ENCODE results near the gene PHF5A.

Gene PHF5A, protein sequence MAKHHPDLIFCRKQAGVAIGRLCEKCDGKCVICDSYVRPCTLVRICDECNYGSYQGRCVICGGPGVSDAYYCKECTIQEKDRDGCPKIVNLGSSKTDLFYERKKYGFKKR

DNA sequence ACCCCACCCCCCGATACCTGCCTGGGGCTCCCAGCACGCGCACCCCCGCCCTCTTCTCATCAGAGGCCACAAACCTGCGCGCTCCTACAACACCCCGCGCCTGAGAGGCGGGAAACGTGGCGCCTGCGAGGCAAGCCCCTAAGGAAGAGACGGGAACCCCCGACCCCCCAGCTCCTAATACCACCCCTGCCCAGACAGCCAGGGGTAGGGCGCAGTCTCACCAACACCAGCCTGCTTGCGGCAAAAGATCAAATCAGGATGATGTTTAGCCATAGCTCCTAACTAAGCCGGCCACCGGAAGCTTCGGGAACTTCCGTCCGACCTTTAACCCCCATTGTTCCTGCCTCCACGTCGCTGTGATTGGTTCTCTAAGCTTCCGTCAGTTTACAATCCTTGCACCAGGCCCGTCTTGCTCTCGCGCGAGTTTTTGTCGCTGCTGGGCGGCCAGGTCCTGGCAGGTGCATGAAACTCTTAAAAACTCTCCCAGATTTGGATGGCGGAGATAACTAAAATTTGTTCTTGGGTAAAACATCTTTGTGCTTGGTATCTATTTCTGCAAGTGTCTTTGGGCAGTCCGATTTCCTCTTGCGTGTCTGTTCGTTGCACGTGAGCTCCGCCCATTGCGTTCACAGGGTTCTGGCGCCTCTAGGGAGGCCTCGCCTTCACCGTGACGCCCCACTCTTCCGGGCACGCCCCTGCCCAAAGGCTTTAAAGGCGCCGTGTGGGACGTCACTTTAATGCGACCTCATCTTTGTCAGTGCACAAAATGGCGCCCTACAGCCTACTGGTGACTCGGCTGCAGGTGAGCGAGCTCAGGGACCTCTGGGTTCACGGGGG lies at the start of gene PHF5A, which contains the start of gene ACO2:
Gene PHF5A (minus strand): TSS at position 312 of the 837 bp plus-strand sequence. CDS start 39 bp downstream, at position 273.
Gene ACO2 (plus strand): TSS at position 737 of the 837 bp plus-strand sequence. CDS start 30 bp downstream, at position 767.
- in situ Hi-C loops (cut with MboI; ENCODE audit: low sequenced_read_pairs): no loop called here

DNA sequence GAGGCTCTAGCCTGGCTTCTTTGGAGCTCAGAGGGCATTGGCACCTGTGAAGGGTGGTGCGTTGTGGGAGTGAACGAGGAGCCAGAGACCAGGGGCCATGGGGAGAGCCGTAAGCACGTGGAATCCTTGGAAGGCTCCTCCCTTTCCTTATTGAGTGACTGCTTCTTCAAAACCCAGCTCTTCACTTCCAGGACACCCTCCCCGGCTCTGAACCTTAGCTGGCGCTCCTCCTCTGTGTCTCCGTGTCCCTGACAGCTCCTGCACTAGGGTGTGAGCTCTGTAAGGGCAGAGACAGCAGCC lies 49.5 kb upstream of the PHF5A start:
- in situ Hi-C loops (cut with MboI; ENCODE audit: low sequenced_read_pairs): loop anchor here (5.0 kb wide), 1 partner anchor 116 kb away; no protein-coding TSS in a partner anchor

DNA sequence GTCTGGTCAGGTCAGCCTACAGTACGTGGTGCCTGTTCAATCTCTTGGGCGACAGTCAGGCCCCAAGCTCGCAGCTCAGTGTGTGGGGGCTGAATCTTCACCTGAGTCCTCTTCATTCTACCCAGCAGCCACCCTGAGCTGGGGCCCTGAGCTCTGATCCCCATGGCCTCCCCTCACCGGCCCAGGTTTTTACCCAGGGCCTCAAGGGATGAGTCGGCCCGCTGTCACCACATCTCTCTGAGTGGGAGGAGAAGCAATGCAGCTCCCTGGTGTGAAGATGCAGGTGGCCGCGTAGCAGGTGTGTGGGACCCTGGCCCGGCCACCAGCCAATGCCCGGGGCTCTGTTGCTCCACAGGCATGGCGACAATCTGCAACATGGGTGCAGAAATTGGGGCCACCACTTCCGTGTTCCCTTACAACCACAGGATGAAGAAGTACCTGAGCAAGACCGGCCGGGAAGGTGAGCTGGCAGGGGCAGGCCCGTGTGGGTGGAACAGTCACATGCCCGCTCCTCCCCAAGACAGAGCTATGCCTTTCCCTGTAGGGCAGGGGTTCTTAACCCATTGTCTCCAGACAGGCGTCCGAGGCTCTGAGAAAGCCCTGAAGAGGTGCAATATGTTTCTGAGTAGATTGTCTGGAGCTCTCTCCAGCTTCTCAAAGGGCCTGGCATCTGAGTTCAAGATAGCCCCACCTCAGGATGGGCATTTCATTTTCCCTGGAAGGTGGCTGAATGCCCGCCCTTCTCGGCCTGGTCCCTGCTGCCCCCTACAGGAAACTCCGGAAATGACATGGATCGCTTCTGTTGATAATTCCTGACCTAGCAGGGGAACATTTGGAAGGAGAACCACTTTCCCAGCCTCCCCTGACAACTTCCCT lies 48.9 kb upstream of the PHF5A start:
- in situ Hi-C loops (cut with MboI; ENCODE audit: low sequenced_read_pairs): loop anchor here (5.0 kb wide), 1 partner anchor 115 kb away; no protein-coding TSS in a partner anchor

DNA sequence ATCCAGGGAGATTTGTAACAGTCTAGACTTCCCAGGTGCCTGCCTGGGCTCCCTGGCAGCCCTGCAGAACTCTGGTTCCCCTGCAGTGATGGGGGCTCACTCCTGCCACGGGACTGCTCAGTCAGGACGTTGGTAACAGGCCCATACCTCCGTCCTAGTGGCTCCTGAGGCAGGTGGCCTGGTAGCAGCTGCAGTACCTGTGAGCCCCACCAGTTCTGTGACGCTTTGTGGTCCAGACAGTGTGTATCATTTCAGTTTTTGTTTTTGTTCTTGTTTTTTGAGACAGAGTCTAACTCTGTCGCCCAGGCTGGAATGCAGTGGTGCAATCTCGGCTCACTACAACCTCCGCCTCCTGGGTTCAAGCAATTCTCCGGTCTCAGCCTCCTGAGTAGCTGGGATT lies 48.0 kb upstream of the PHF5A start:
- in situ Hi-C loops (cut with MboI; ENCODE audit: low sequenced_read_pairs): loop anchor here (5.0 kb wide), 1 partner anchor 114 kb away; no protein-coding TSS in a partner anchor

DNA sequence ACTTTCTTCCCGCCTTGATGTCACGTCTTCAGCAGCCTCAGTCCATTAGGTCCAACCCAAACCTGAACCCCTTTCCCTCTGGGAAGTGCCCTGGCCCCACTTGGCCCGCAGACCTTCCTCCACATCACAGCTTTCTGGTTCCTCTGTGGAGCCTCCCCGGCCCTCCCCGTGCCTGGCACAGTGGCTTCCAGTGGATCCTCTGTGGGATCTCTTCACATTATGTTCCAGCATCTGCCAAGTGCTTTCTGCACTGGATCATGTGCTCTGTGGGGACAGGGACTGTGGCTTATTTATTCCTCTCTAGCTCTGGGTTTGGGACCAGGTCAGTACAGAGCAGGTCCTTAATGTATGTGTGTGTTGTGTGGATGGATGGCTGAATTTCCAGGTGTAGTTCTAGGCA lies 44.9 kb upstream of the PHF5A start:
- in situ Hi-C loops (cut with MboI; ENCODE audit: low sequenced_read_pairs): no loop called here

DNA sequence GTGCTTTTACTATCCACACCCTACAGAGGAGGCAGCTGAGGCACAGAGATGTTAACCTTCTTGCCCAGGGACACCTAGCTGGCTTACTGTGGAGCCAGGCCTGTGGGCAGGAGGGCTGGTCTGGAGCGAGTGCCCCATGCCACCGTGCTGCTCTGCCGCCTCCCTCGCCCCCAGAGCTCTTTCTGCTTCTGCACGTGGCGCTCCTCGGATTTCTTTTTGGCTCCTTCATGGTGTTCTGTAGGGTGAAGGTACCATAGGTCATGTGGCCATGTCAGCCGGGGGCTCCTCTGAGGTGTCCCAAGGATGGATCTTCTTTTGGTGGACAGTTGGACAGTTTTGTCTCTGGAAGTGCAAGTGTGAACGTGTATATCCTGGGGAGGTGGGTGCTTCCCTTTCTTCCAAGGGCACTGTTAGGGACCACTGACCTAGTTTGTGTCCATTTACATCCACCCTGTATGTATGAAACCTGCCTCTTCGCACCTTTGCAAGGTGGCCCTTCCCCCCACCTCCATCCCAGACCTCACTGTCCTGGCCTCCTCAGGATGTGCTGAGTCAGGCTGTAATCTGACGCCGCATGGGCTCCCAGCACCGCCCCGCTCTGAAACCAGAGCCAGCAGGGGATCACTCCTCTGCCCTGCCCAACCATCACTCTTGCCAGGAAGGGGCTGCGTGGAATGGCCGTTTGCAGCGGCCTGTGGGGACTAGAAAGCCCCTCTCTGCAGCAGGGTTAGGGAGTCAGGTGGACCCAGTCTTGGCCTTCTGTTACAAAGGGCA lies 44.1 kb upstream of the PHF5A start:
- in situ Hi-C loops (cut with MboI; ENCODE audit: low sequenced_read_pairs): no loop called here

DNA sequence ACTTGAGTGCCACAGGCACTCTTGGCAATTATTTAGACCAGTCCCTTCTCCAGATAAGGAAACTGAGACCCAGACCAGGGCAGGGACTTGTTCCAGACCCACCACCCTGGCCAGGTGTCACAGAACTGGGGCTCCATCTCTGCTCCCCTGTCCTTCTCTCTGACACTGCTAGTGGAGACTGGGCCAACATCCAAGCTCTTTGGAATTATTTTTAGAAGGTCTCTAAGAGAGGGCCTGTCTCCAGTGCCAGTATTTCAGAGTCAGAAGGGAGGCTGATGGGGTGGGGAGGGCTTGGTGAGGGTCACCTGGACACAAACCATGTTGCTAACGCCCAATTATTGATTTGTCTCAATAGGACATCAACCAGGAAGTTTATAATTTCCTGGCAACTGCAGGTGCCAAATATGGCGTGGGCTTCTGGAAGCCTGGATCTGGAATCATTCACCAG lies 43.1 kb upstream of the PHF5A start:
- in situ Hi-C loops (cut with MboI; ENCODE audit: low sequenced_read_pairs): no loop called here

DNA sequence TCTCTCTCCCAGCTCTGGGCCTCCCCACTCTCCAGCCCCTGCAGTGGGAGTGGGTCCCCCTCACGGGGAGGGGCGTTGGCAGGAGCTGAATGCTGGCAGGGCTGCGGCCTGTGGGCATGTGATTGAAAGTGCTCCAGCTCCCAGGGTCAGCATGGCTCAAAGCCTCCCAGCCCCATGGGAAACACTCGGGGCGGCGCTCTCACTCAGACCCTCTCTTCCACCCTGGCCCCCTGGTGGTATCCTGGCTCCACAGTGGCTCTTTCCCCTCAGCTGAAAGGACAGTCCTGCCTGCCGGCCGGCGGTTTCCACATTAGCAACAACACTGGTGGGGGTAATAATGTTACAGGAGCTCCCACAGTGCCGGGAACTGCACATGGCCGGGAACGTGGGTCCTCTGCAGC lies 40.3 kb upstream of the PHF5A start:
- in situ Hi-C loops (cut with MboI; ENCODE audit: low sequenced_read_pairs): no loop called here

DNA sequence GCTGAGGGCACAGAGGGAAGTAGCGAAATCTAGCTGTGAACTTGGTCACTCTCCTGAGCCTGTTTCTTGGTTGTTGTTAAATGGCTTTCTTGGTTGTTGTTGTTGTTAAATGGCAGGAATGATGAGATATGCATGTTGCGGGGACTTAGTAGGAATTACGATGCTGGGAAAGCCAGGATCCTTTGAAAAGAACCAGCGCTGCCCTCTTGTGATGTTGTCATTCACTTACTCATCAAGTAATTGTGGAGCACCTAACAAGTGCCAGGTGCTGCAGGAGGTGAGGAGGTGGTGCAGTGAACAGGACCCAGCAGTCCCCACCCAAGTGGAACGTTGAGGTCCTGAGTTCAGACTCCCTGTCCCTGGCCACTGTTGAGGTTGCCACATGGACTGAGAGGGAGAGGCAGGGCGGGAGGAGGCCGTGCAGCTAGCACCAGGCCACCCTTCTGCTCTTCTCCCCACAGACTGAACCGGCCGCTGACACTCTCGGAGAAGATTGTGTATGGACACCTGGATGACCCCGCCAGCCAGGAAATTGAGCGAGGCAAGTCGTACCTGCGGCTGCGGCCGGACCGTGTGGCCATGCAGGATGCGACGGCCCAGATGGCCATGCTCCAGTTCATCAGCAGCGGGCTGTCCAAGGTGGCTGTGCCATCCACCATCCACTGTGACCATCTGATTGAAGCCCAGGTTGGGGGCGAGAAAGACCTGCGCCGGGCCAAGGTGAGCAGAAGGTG lies 39.0 kb upstream of the PHF5A start:
- in situ Hi-C loops (cut with MboI; ENCODE audit: low sequenced_read_pairs): no loop called here

DNA sequence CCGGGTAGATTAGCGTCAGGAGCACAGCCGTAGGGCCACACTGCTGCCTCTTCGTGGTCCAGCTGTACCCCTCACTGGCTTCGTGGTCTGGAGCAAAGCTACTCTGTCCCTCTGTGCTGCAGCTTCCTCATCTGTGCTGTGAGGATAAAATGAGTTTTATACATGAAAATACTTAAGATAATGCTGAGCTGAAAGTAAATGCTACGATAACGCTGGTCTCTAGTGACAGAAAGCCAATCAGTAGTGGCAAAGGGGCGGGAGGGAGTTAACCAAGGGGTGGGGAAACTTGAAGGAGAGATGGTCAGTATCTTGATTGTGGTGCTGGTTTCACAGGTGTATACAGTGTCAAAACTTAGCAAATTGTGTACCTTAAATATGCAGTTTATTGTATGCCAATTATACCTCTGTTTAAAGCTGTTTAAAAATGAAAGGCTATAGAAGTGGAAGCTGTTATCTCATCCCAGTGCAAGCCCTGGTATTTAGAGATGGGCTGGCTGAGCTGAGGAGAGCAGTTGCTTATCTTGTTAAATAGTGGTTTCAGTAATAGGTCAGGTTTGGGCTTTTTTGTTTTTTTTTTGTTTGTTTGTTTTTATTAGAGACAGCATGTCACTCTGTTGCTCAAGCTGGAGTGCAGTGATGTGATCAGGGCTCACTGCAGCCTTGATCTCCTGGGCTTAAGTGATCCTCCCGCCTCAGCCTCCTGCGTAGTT lies 37.2 kb upstream of the PHF5A start:
- in situ Hi-C loops (cut with MboI; ENCODE audit: low sequenced_read_pairs): no loop called here

DNA sequence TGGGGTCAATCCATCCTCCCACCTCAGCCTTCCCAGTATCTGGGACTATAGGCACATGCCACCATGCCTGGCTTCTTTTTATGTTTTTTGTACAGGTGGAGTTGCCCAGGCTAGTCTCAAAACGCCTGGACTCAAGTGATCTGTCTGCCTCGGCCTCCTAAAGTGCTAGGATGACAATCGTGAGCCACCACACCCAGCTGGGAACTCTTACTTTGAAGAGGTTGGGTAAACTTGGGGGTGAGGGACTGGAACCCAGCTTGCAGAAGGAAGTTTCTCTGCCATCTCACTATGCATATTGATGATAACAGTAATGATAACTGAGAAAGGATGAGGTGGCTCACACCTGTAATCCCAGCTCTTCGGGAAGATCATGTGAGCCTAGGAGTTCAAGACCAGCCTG lies 36.3 kb upstream of the PHF5A start:
- in situ Hi-C loops (cut with MboI; ENCODE audit: low sequenced_read_pairs): no loop called here

DNA sequence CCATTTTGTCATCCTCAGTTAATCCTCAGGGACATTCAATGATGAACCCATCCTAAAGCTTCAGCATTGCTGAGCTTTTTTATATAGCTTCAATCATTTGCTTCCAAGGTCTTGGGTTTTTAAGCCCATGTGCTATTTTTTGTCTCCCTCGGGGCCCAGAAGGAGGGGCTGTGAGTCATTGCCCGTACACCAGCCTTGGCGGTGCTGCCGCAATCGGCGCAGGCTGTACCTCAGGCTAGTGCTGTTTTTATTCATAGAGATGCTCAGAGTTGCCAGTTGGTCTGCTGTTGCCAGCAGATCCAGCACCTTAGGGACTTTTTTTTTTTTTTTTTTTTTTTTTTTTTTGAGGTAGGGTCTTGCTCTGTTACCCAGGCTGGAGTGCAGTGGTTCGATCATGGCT lies 35.9 kb upstream of the PHF5A start:
- in situ Hi-C loops (cut with MboI; ENCODE audit: low sequenced_read_pairs): no loop called here

DNA sequence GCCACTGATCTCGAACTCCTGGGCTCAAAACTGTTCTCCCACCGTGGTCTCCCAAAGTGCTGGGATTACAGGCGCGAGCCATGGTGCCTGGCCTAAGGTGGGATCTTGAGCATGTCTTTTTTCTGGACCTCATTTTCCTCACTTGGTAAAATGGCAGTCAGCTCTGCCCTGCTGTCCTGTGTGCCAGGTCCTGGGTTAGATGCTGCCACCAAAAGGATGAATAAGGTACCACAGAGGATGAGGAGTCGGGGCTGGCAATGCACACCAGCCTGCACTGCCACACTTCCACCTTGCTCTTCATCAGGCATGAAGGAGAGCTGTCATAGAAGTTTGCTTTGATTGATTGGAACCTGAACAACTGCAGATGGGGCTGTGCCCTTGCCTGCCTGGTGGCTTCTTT lies 32.7 kb upstream of the PHF5A start:
- in situ Hi-C loops (cut with MboI; ENCODE audit: low sequenced_read_pairs): no loop called here

DNA sequence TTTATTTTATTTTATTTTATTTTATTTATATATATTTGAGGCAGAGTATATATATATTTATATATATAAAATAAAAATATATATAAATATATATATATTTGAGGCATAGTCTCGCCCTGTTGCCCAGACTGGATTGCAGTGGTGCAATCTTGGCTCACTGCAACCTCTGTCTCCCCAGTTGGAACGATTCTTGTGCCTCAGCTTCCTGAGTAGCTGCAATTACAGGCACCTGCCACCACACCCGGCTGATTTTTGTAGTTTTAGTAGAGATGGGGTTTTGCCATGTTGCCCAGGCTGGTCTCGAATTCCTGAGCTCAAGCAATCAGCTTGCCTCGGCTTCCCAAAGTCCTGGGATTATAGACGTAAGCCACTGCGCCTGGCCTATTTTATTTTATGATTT lies 31.8 kb upstream of the PHF5A start:
- in situ Hi-C loops (cut with MboI; ENCODE audit: low sequenced_read_pairs): no loop called here

DNA sequence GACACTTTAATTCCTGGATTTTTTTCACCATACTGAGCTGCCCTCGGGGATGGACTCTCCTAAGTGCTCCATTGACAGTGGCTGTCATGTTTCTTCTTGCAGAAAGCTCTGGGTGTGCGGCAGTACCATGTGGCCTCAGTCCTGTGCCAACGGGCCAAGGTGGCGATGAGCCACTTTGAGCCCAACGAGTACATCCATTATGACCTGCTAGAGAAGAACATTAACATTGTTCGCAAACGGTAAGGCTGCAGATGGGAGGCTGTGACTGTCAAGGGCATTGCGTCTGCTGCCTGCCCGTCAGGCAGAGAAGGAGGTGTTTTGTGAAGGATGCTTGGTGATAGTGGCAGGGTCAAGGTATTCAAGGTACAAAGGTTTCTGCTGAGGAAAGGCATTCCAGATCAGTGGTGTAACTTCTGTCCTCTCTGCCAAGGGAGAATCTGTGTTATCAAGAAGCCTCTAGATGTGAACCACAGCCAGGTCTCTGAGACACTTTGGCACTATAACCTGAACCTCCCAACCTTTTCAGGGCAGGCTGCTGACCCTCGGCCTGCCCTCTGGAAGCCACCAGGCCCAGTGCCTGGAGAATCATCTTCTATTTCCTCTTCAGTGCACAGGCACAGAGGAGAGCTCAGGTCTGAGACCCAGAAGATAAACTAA lies 31.3 kb upstream of the PHF5A start:
- in situ Hi-C loops (cut with MboI; ENCODE audit: low sequenced_read_pairs): no loop called here

DNA sequence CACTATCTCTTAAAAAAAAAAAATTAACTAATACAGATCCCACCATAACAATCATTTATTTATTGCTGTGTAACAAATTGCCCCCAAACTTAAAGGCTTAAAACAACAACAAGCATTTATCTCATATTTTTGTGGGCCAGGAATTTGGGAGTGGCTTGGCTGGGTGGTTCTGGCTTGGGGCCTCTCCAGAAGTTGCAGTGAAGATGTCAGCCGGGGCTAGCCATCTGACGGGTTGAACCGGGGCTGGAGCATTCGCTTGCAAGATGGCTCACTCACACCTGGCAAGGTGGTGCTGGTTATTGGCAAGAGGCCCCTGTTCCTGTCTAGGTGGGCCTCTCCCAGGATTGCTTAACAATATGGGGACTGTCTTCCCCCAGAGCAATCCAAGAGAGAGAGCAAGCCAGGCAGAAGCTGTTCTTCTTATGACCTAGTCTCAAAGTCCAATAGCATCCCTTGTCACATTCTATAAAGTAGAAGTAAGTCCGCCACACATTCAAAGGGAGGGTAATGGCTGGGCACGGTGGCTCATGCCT lies 29.9 kb upstream of the PHF5A start:
- in situ Hi-C loops (cut with MboI; ENCODE audit: low sequenced_read_pairs): no loop called here

DNA sequence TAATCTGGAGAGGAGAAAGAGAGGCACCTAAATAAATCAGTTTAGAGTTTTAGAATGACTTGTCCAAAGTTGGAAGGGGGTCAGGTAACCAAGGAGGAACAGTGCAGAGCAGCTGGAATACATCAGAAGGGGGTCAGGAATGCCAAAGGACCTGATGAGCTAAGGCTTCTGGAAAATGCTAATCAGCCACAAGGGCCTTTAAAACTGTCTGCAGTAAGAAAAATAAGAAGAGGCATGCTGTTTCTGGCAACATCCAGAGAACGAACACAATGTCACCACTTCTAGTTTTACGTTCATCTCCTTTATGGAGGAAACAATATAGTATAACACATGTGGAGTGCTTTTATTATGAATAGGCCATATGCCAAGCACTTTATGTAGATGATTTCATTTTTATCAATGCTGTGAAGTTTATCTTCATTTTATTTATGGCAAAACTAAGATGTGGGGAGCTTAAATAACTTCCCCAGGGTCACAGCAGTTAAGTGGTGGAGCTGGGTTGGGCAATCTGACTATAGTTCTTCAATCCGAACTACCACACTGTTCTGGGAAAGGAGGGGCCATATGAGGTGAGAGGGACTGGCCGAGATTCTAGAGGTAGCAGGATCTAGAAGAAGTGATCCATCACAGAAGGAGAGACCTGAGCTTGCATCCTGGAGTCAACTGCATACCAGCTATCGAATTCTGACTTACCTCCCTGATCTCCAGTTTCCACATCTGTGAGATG lies 23.0 kb upstream of the PHF5A start:
- in situ Hi-C loops (cut with MboI; ENCODE audit: low sequenced_read_pairs): no loop called here
